Thymus (tissue), 11 donors: ENCODE measurements around the gene JMJD8. TPM values are rescaled to one million over a fixed set of nuclear protein-coding genes. Genes with fewer than 3 reads are reported as not detected.

ENCODE experiments used
- DNase-seq, 9 donors: peaks; one replicate each; pipeline ENCODE4 v3.0.0-alpha.2; 2013; ENCODE audit warnings: low spot score in 9 of 9, low read depth in 6 of 9, missing footprints in 1 of 9
- H3K27ac ChIP-seq, 2 donors: one replicate each; pipeline ENCODE4 v1.5.1; 2013; ENCODE audit warnings: control low read depth in 1 of 2, low read depth in 1 of 2, low read length in 1 of 2, mild to moderate bottlenecking in 1 of 2, moderate library complexity in 1 of 2
- H3K27me3 ChIP-seq, 2 donors: one replicate each; pipeline ENCODE4 v1.5.1; 2013; ENCODE audit warnings: low read length in 1 of 2; ENCODE audit not compliant: control insufficient read depth in 2 of 2, insufficient read depth in 1 of 2
- H3K36me3 ChIP-seq, 2 donors: one replicate each; pipeline ENCODE4 v1.5.1; 2013; ENCODE audit warnings: low read length in 1 of 2, mild to moderate bottlenecking in 1 of 2, moderate library complexity in 1 of 2; ENCODE audit not compliant: control insufficient read depth in 2 of 2, insufficient read depth in 2 of 2
- H3K4me1 ChIP-seq, 2 donors: one replicate each; pipeline ENCODE4 v1.5.1; 2013; ENCODE audit warnings: low read length in 2 of 2; ENCODE audit not compliant: control insufficient read depth in 2 of 2, insufficient read depth in 2 of 2
- H3K4me3 ChIP-seq, 2 donors: one replicate each; pipeline ENCODE4 v1.5.1; 2013; ENCODE audit warnings: low read length in 2 of 2, control low read depth in 1 of 2, mild to moderate bottlenecking in 1 of 2
- H3K9me3 ChIP-seq, 2 donors: one replicate each; pipeline ENCODE4 v1.5.1; 2013; ENCODE audit warnings: low read length in 1 of 2, mild to moderate bottlenecking in 1 of 2; ENCODE audit not compliant: control insufficient read depth in 2 of 2, insufficient read depth in 1 of 2
- WGBS: extraction: QIAGEN DNeasy Blood & Tissue Kit; methylation state at CpG from one replicate; pipeline ENCODE4 v1.1.7; 2013; 5-methylcytosine and 5-hydroxymethylcytosine counted together
- polyA plus RNA-seq: library from polyadenylated mRNA; stranded (reverse); fragments of 200-250 nt; gene quantifications from one replicate; pipeline ENCODE4 v1.2.3, GENCODE V29; 2013
- total RNA-seq: library from RNA; stranded (reverse); fragments of 120-200 nt; gene quantifications from one replicate; pipeline ENCODE4 v1.2.4, GENCODE V29; 2013
- donor health status: healthy.

The JMJD8 gene
- total and polyA plus RNA-seq, 2 donors, result 23.4 to 31.2 TPM

- 90% methylated on average over 26 of the region's 26 CpGs for WGBS
- Histone ChIP-seq H3K27ac (peak overlapping the region in 1 of 2 donors; percentile 76), H3K36me3 (peaks cover 16 to 20% of the 10 kb centered on the region in 2 donors), H3K9me3 (no peaks in the 10 kb centered on the region), H3K27me3 (peaks cover 28 to 35% of the 10 kb centered on the region in 2 donors), H3K4me3 (peak overlapping the region; percentile 80 to 91), H3K4me1 (peaks cover 29 to 30% of the 10 kb centered on the region in 2 donors)
- no peak for DNase-seq
These were observed 5.2 kb upstream of the JMJD8 start for GRCh38 chr16:689175-689897.

DNA sequence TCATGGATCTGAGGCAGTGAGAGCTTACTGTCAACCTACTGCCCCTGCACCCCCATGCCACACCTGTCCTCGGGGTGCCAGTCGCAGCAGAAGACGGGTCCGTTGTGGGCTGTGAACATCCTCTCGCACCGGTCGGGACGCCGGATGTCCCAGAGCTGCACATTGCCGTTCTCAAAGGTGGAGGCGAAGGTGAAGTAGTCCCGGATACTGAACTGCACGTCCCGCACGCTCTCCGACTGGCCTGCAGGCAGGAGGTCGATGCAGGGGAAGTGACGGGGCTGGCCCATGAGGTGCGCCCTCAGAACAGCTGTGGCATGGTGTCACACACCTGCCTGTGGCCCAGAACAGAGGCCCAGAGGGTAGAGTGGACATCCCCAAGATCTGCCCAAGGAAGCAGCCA, 3.4 kb upstream of the JMJD8 start:
- Histone ChIP-seq H3K4me1 (peaks cover 22 to 36% of the 10 kb centered on the region in 2 donors), H3K4me3 (no peak overlapping the region), H3K9me3 (no peaks in the 10 kb centered on the region), H3K27ac (no peak overlapping the region), H3K27me3 (peaks cover 10 to 17% of the 10 kb centered on the region in 2 donors), H3K36me3 (peaks cover 23 to 26% of the 10 kb centered on the region in 2 donors)
- no peak for DNase-seq
- WGBS, result 95% methylated on average over 19 of the region's 19 CpGs

- Histone ChIP-seq H3K4me1 (peaks cover 27 to 36% of the 10 kb centered on the region in 2 donors), H3K36me3 (peaks cover 31 to 35% of the 10 kb centered on the region in 2 donors), H3K9me3 (peaks cover 0 to under 1% of the 10 kb centered on the region in 2 donors), H3K27ac (no peak overlapping the region), H3K4me3 (no peak overlapping the region), H3K27me3 (peaks cover 3 to 9% of the 10 kb centered on the region in 2 donors)
- 98% methylated on average over 51 of the region's 51 CpGs for WGBS
- DNase-seq, result no peak
These were observed 2.5 kb upstream of the JMJD8 start for GRCh38 chr16:686459-687260.

- Histone ChIP-seq H3K4me3 (no peak overlapping the region), H3K4me1 (peaks cover 34 to 43% of the 10 kb centered on the region in 2 donors), H3K27me3 (peaks cover 0 to 2% of the 10 kb centered on the region in 2 donors), H3K27ac (no peak overlapping the region), H3K36me3 (peaks cover 36 to 39% of the 10 kb centered on the region in 2 donors), H3K9me3 (peaks cover 0 to 1% of the 10 kb centered on the region in 2 donors)
- WGBS, result 94% methylated on average over 10 of the region's 10 CpGs
- DNase-seq, result no peak
These were observed 1.8 kb upstream of the JMJD8 start for GRCh38 chr16:685967-686366.

DNA sequence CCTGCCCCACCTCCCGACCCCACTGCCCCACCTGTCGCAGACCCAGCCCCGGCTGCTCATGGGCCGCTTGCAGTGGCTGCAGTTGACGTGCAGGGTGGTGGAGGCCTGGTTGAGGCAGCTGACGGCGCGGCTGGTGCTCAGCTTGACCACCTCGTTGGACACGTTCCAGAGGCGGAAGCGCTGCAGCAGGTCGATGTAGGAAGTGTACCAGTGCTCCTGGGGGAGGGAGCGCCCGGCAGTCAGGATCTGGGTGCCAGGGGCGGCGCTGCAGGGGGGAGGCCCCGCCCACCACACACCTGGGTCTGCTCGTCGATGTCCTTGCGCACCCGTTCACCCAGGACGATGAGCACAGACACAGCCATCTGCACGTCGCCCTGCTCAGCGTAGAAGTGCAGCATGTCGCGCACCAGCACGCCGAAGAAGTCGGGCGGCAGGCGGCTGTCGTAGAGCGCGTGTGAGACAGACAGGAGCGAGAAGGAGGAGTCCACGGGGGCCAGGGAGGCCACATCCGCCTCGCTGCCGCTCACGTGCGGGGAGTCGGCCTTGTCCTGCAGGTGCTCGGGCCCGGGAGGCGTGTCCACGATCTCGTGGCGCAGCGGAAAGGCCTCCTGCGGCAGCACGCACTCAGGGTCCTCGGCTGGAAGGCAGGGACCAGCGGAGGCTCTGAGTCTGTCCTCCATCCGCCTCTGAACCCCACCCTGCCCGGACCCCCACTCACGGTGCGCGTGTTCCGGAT, 995 bp upstream of the JMJD8 start:
- Histone ChIP-seq H3K36me3 (peaks cover 36 to 39% of the 10 kb centered on the region in 2 donors), H3K9me3 (peaks cover 0 to 1% of the 10 kb centered on the region in 2 donors), H3K27ac (no peak overlapping the region), H3K27me3 (no peaks in the 10 kb centered on the region), H3K4me3 (peak overlapping the region in 1 of 2 donors; percentile 79), H3K4me1 (peaks cover 30 to 42% of the 10 kb centered on the region in 2 donors)
- DNase-seq, result no peak
- WGBS, result 97% methylated on average over 61 of the region's 61 CpGs

- H3K27ac ChIP-seq, result peak overlapping the region in 1 of 2 donors; percentile 68
- peaks cover 0 to 1% of the 10 kb centered on the region in 2 donors for H3K9me3 ChIP-seq
- DNase-seq, result no peak
- peaks cover 36 to 39% of the 10 kb centered on the region in 2 donors for H3K36me3 ChIP-seq
- H3K4me1 ChIP-seq, result peaks cover 20 to 42% of the 10 kb centered on the region in 2 donors
- H3K4me3 ChIP-seq, result peak overlapping the region; percentile 37 to 79
- 30% methylated on average over 57 of the region's 57 CpGs for WGBS
- peaks cover 0 to 8% of the 10 kb centered on the region in 2 donors for H3K27me3 ChIP-seq
These were observed 601 bp downstream of the JMJD8 start for GRCh38 chr16:683396-684070.

GRCh38 chr16:682493-683395, 1.4 kb downstream of the JMJD8 start:
- Histone ChIP-seq H3K4me1 (peaks cover 19 to 49% of the 10 kb centered on the region in 2 donors), H3K4me3 (peak overlapping the region in 1 of 2 donors; percentile 37), H3K27ac (no peak overlapping the region), H3K9me3 (peaks cover 0 to 1% of the 10 kb centered on the region in 2 donors), H3K36me3 (peaks cover 36 to 37% of the 10 kb centered on the region in 2 donors), H3K27me3 (peaks cover 2 to 16% of the 10 kb centered on the region in 2 donors)
- WGBS, result 96% methylated on average over 36 of the region's 36 CpGs
- DNase-seq, result no peak
